HK-2 (cell line): ENCODE measurements around the gene MYADML2.

Experiments
- DNase-seq: peaks from one replicate; pipeline ENCODE4 v3.0.0-alpha.2; 2018; ENCODE audit not compliant: unreplicated experiment

The MYADML2 gene

GRCh38 chr17:81901167-81902022, 45.6 kb downstream of the MYADML2 start:
- DNase-seq, result no peak

- no peak for DNase-seq
Measured at GRCh38 chr17:81900181-81900820, 46.7 kb downstream of the MYADML2 start.

GRCh38 chr17:81899514-81900166, 47.4 kb downstream of the MYADML2 start:
- DNase-seq, result no peak

DNA sequence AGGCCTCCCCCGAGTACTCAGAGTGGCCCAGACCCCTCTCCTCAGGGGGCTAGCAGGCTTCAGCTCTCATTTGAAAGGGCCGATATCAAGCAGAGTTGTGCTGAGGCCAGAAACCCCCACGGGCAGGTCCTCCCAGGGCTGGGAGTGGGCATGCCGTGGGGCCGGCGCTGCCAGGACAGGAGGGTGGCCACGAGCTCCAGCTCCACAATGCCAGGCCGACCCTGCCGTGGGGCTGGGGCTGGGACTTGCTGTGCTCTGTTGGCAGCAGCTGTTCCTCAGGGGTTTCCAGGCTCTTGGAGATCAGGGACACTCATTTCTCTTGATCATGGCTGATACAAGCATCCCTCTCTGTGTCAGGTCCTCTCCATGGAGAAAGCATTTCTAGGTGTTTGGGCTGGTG, 48.1 kb downstream of the MYADML2 start:
- DNase-seq, result no peak

DNA sequence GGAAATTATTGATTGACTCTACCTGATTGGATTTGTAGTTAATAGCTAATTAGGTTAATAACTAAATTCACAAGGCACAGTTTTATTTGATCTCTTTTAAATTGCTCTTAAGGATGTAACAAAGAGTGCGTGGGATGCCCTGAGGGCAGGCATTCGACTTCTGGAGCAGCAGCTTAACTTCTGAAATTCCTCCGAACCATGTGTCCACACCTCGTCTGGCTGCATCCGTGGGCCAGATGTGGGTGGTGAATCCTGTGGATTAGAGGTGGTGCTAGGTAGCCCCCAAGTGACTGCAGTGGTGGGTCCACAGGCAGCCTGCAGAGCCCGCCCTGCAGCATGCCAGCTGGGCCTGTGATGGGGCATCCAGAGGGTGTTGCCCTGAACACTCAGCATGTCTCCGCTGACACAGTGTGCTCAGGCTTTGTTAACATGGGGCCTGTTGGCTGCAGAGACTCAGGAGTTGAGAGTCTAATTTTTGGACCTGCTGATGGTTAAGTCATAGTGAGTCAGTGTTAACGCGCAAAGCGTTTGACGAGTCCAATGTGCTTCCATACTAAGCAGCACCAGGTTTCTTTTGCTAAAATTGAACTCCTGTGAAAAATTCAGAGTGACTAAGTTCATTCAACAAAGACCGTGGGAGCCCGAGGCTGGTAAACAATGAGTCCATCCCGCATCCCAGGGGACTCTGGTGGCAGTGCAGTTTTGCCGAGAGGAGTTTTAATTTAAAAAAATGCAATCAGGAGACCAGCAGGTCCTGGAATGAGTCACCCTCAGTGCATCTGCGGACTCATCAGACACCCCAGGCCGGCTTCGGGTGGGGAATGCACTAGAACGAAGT, 48.8 kb downstream of the MYADML2 start:
- peak; percentile 41 for DNase-seq

DNA sequence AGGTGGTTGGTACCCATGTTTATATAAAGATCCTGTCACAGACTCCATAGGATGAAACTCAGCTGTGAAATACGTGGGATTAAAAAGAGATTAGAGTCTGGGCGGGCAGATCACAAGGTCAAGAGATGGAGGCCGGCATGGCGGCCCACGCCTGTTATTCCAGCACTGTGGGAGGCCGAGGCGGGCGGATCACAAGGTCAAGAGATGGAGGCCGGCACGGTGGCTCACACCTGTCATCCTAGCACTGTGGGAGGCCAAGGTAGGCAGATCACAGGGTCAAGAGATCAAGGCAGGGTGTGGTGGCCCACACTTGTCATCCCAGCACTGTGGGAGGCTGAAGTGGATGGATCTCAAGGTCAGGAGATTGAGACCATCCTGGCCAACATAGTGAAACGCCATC, 51.6 kb downstream of the MYADML2 start:
- no peak for DNase-seq

GRCh38 chr17:81891303-81891552, 55.8 kb downstream of the MYADML2 start:
- DNase-seq, result no peak

GRCh38 chr17:81890447-81891302, 56.4 kb downstream of the MYADML2 start:
- DNase-seq, result no peak
